Sciatic nerve (tissue), 2 donors: ENCODE measurements around the gene NELL1. TPM values are rescaled to one million over a fixed set of nuclear protein-coding genes. Genes with fewer than 3 reads are reported as not detected.

ENCODE experiments used
- ATAC-seq: fragments of 200-7000 bp; cut with Tn5 transposase; one replicate; pipeline ENCODE4 v1.9.1; 2020; ENCODE audit warnings: mild to moderate bottlenecking, moderate library complexity
- DNase-seq: peaks from one replicate; pipeline ENCODE4 v3.0.0-alpha.2; 2020; ENCODE audit warnings: low spot score
- intact Hi-C: fragments of 100-400 bp; cut with DNase I; formaldehyde crosslinking; loops from one replicate; pipeline ENCODE4 v1.14.2; 2022
- total RNA-seq: library from RNA; stranded (reverse); fragmentation: NEBNext Ultra II Directional; extraction: Animal tissue kit (Norgen Biotek cat#: 25700); gene quantifications from one replicate; pipeline ENCODE4 v1.2.1, GENCODE V29; 2021
- donor health status: DM: no; HTN: no; CAD: no.
- donor health status: DM: no; HTN: no; CAD: no.

Gene NELL1
- total RNA-seq, 1 donor from 2014 or later, result 0.18 TPM

GRCh38 chr11:21615955-21616371 lies 946.6 kb downstream of the NELL1 start:
- ATAC-seq (peak; percentile 69), DNase-seq (no peak)
- intact Hi-C loops, result no loop called here

- ATAC-seq, result no peak
Observed at GRCh38 chr11:21622566-21622965, 953.2 kb downstream of the NELL1 start.

GRCh38 chr11:21622995-21623394 lies 953.6 kb downstream of the NELL1 start:
- ATAC-seq (no peak), DNase-seq (no peak)
- intact Hi-C loops, result no loop called here

More at GRCh38 chr11:21622566-21622965, 953.2 kb downstream of the NELL1 start:
- intact Hi-C loops, result no loop called here
- no peak for DNase-seq

Other genes with a start within 250 kb of the NELL1 start
- gene SLC6A5, start 70.0 kb upstream of the NELL1 start, total RNA-seq, result not detected